K562 (cell line): Measurements from ENCODE around the gene EME2. TPM values are rescaled to one million over a fixed set of nuclear protein-coding genes. Genes with fewer than 3 reads are reported as not detected.

Experiments used
- ATAC-seq: fragments of 200-7000 bp; cut with Tn5 transposase; 3 replicates; pipeline ENCODE4 v1.9.1; 2020; ENCODE audit warnings: moderate library complexity
- BruUV-seq: library from RNA; stranded (reverse); fragments of 400-500 nt; replicated peaks from 2 replicates; lab custom pipeline; 2021; lab: Mats Ljungman, UMichigan
- CTCF ChIA-PET: fragments of 300-600 bp; formaldehyde crosslinking; extraction: SDS; loops from one replicate; lab custom pipeline; 2021; ENCODE audit warnings: low intra/inter-chr PET ratio; lab: Yijun Ruan, JAX
- POLR2A ChIA-PET: fragments of 300-600, 350-650 bp; sonication (Branson Sonifier 250); formaldehyde crosslinking; extraction: SDS; loops from one replicate; lab custom pipeline; 2021; ENCODE audit warnings: antibody characterized with exemption, inconsistent platforms; lab: Yijun Ruan, JAX
- DNase-seq, 4 experiments: peaks; one replicate each; pipeline versions ENCODE4 v3.0.0 to v3.0.0-alpha.2; 2011 to 2018; ENCODE audit warnings: low spot score in 3 of 4, mixed read lengths in 3 of 4; ENCODE audit errors: extremely low read depth in 1 of 4
- FAIRE-seq: peaks from 2 replicates; lab custom pipeline; 2011; peaks lifted over from hg19 to GRCh38; lab: Jason Lieb, UNC
- H2AFZ ChIP-seq: 2 replicates; pipeline ENCODE4 v1.6.0; 2011; ENCODE audit warnings: low read depth, low read length, control low read depth, inconsistent platforms
- H3K27ac ChIP-seq: fragments of 200-600 bp; 3 replicates; pipeline ENCODE4 v1.8.0; 2011; ENCODE audit warnings: low read depth, mild to moderate bottlenecking, control low read depth, inconsistent platforms, low read length, moderate library complexity, mixed read lengths; ENCODE audit errors: extremely low read depth
- H3K27me3 ChIP-seq, 2 experiments: fragments of 300-600 bp in 1 of 2; 2 replicates in 1 of 2; 3 replicates in 1 of 2; pipeline versions ENCODE4 v1.6.0 to v1.8.0; 2011; ENCODE audit warnings: inconsistent platforms in 2 of 2, low read length in 2 of 2, mild to moderate bottlenecking in 1 of 2, mixed read lengths in 1 of 2, moderate library complexity in 1 of 2; ENCODE audit not compliant: control insufficient read depth in 2 of 2, insufficient read depth in 2 of 2
- H3K36me3 ChIP-seq: fragments of 300-600 bp; 3 replicates; pipeline ENCODE4 v1.8.0; 2011; ENCODE audit warnings: mild to moderate bottlenecking, low read length, inconsistent platforms; ENCODE audit not compliant: control insufficient read depth, insufficient read depth
- H3K4me1 ChIP-seq, 2 experiments: fragments of 200-600 bp in 1 of 2; replicated peaks in 1 of 2; 2 replicates in 1 of 2; 3 replicates in 1 of 2; pipeline versions ENCODE4 v1.5.1 to v1.8.0; 2011; ENCODE audit warnings: inconsistent platforms in 2 of 2, low read length in 2 of 2, mild to moderate bottlenecking in 1 of 2, mixed read lengths in 1 of 2, moderate library complexity in 1 of 2; ENCODE audit not compliant: control insufficient read depth in 2 of 2, insufficient read depth in 2 of 2
- H3K4me2 ChIP-seq: 2 replicates; pipeline ENCODE4 v1.6.1; 2011; ENCODE audit warnings: low read length, control low read depth, inconsistent platforms, mixed read lengths; ENCODE audit not compliant: insufficient read depth
- H3K4me3 ChIP-seq: fragments of 200-600 bp; sonication (generic), shearing (Covaris generic); 2 replicates; pipeline ENCODE4 v1.5.1; 2016; ENCODE audit warnings: control low read depth, inconsistent platforms
- H3K79me2 ChIP-seq: fragments of 200-600 bp; 3 replicates; pipeline ENCODE4 v1.8.0; 2011; ENCODE audit warnings: low read length, inconsistent platforms; ENCODE audit not compliant: control insufficient read depth, insufficient read depth
- H3K9ac ChIP-seq, 2 experiments: 2 replicates each; pipeline versions ENCODE4 v1.6.0 to v1.6.1; 2011; ENCODE audit warnings: low read depth in 2 of 2, low read length in 2 of 2, control low read depth in 1 of 2, inconsistent platforms in 1 of 2, mild to moderate bottlenecking in 1 of 2, mixed read lengths in 1 of 2; ENCODE audit not compliant: insufficient read depth in 1 of 2
- H3K9me1 ChIP-seq: one replicate; pipeline ENCODE4 v1.6.0; 2011; ENCODE audit warnings: inconsistent platforms, mild to moderate bottlenecking, low read length, moderate library complexity; ENCODE audit not compliant: control insufficient read depth, insufficient read depth
- H3K9me3 ChIP-seq: replicated peaks from 2 replicates; pipeline ENCODE4 v1.5.1; 2011; ENCODE audit warnings: low read depth, low read length, inconsistent platforms; ENCODE audit not compliant: control insufficient read depth, insufficient read depth
- H4K20me1 ChIP-seq: replicated peaks from 2 replicates; pipeline ENCODE4 v1.6.1; 2011; ENCODE audit warnings: low read length, inconsistent platforms, mixed read lengths; ENCODE audit not compliant: control insufficient read depth, insufficient read depth
- FOXA3 ChIP-seq, 2 experiments: fragments of 450-650 bp in 1 of 2; sonication (generic) in 1 of 2; formaldehyde crosslinking; IDR thresholded peaks in 1 of 2; conservative IDR thresholded peaks in 1 of 2; 2 replicates each; pipeline versions ENCODE4 v1.4.0 to v1.8.0; 2020 to 2022; ENCODE audit warnings: mild to moderate bottlenecking in 2 of 2, missing genetic modification reagents in 1 of 2
- HNRNPLL ChIP-seq: fragments of 200-400 bp; formaldehyde crosslinking; IDR thresholded peaks from 2 replicates; pipeline ENCODE4 v1.6.1; 2017; ENCODE audit warnings: low read length, low read depth, mild to moderate bottlenecking; ENCODE audit not compliant: poor library complexity, severe bottlenecking
- ZNF311 ChIP-seq: fragments of 250-450 bp; sonication (Bioruptor Pico); IDR thresholded peaks from 2 replicates; pipeline ENCODE4 v1.4.0; 2020; ENCODE audit warnings: mild to moderate bottlenecking, moderate library complexity
- ZNF668 ChIP-seq: fragments of 250-450 bp; sonication (Bioruptor Pico); IDR thresholded peaks from 2 replicates; pipeline ENCODE4 v1.8.0; 2022; ENCODE audit warnings: mild to moderate bottlenecking, inconsistent platforms
- WGBS: fragments of 100-300 bp; shearing (Covaris generic); methylation state at CpG from one replicate; pipeline ENCODE4 v1.1.6; 2016; ENCODE audit warnings: low coverage, mixed read lengths; ENCODE audit not compliant: insufficient coverage; ENCODE audit errors: missing lambda C conversion rate; 5-methylcytosine and 5-hydroxymethylcytosine counted together
- in situ Hi-C: fragments of 300-500 bp; cut with MboI; formaldehyde crosslinking; loops from 4 replicates; pipeline ENCODE4 v1.15.0; 2018; ENCODE audit warnings: inconsistent platforms, mixed read lengths
- intact Hi-C: fragments of 100-400 bp; cut with micrococcal nuclease; formaldehyde crosslinking; loops from 2 replicates; pipeline ENCODE4 v1.14.2; 2022
- polyA plus RNA-seq, 8 experiments: library from polyadenylated mRNA; depleted of rRNA in 4 of 8; stranded (reverse) in 5 of 8; unstranded in 3 of 8; fragments of >200 nt; fragmentation: Nextera tagmentation in 2 of 8; fragmentation: Illumina TruSeq in 1 of 8; extraction: Ambion mirVana in 2 of 8; extraction: Trizol in 1 of 8; gene quantifications; 2 replicates each; pipeline versions ENCODE4 v1.2.1 to v1.2.3, GENCODE V29; 2011 to 2014; ENCODE audit warnings: inconsistent platforms in 1 of 8, missing spikeins in 1 of 8
- total RNA-seq, 7 experiments: library from RNA; depleted of rRNA in 6 of 7; stranded (reverse); fragments of >200 nt in 6 of 7; fragmentation: Illumina TruSeq in 2 of 7; extraction: Trizol in 2 of 7; gene quantifications; 2 replicates each; pipeline versions ENCODE4 v1.2.1 to v1.2.3, GENCODE V29; 2011 to 2021; ENCODE audit warnings: low replicate concordance in 1 of 7
- TF ChIP-seq, protein P1 (sequence below): fragments of 250-450 bp; sonication (Bioruptor Pico); IDR thresholded peaks from 2 replicates; pipeline ENCODE4 v1.5.1; 2021; ENCODE audit warnings: mild to moderate bottlenecking
- TF ChIP-seq, protein P2 (sequence below): sonication (generic); formaldehyde crosslinking; IDR thresholded peaks from 2 replicates; pipeline ENCODE4 v1.8.0; 2022; ENCODE audit warnings: missing genetic modification reagents, mild to moderate bottlenecking, borderline replicate concordance
- TF ChIP-seq, protein P3 (sequence below): sonication (generic); formaldehyde crosslinking; IDR thresholded peaks from 2 replicates; pipeline ENCODE4 v1.8.1; 2022; ENCODE audit warnings: missing genetic modification reagents

EME2 gene
- total and polyA plus RNA-seq, 9 of the 15 experiments (the other 6 are each of a cell fraction or from before 2014, with no cell fraction given): 0.35 to 19.9 (median 3.5) TPM

DNA sequence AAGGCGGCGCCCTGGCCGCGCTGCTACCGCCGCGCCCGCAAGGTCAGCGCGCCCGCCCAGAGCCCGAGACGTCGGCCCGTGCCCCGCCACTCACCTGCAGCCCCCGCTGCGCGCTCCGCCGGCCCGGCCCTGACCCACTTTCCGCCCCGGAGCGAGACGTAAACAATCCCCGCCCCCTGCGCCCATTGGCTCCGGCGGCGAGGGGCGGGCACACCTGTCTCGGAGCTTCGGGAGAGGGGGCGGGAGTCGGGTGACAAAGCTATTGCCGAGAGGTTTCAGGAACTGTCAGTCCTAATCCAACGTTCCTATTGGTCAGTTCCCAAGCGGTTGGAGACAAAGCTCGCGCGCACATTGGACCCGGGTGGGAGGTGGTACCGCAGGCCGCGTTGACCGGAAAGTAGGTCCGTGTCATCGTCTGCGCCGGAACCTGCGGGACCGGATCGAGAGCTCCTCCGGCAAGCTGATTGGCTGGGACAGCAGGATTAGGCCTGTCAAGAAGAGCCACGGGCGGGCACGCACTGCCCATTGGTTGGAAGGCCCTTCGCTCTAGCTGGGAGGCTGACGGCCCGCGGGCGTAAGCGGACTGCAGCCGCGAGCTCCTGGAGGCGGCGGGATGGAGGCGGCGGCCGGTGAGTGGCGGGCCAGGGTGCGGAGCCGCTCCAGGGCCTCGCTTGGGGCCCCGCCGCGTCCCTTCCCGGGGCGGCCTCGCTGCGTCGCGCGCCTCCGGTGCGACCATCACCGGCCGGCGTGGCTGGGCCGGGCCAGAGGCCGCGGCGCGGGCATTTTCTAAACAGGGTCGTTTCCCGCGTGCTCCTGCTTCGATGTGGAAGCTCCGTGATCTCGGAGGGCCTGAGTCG, 10.0 kb downstream of the EME2 start, which contains the start of the genes NUBP2 and SPSB3 (continued):
- TF ChIP-seq, protein P1, sequence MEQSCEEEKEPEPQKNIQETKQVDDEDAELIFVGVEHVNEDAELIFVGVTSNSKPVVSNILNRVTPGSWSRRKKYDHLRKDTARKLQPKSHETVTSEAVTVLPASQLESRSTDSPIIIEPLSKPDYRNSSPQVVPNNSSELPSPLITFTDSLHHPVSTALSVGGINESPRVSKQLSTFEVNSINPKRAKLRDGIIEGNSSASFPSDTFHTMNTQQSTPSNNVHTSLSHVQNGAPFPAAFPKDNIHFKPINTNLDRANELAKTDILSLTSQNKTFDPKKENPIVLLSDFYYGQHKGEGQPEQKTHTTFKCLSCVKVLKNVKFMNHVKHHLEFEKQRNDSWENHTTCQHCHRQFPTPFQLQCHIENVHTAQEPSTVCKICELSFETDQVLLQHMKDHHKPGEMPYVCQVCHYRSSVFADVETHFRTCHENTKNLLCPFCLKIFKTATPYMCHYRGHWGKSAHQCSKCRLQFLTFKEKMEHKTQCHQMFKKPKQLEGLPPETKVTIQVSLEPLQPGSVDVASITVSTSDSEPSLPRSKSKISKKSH: no peak
- TF ChIP-seq, all 486 proteins: peak for 90

DNA sequence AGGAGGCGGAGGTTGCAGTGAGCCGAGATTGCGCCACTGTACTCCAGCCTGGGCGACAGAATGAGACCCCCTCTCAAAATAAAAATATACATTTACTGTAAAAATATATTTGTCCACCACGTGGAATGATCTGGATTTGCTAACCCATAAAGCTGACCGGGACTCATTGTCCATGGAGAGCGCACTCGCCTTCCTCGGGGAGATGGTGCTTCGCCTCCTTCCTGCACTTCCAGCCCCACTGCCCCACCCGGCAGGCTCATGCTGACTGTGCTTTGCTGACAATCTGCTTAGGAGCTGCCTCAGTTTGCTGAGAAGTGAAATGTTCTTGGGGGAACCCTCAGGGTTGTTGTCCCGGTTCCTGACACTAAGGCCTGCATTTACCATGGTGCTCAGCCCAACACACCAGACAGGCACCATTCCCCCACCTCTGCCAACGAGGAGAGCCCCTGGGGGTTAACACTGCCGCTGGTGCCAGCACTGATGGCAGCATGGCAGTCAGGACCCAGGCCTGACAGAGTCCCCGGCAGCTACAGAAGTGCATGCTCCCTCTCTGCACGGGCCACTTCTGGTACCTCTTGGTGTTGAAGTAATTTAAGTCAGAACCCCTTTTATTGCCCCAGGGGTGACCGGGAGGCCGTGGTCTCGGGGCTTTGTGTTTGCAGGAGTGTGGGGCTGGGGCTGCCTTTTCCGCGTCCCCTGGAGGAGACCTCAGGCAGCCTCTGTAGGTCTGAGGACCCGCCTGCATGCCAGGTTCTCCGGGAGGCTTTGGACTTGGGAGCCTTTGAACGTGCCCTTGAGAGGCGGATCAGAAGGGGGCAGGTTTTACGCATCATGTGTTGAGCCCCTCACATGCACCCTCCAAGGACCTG, 12.6 kb downstream of the EME2 start:
- CTCF ChIA-PET: no interaction called here
- in situ Hi-C loops: loop anchor here (5.0 kb wide), 1 partner anchor 147 kb away; no protein-coding TSS in a partner anchor
- Histone ChIP-seq H3K9ac (peak overlapping the region in 1 of 2 experiments; percentile 58; a peak in 2 of 4 replicates), H3K4me2 (no peak overlapping the region), H3K27ac (no peak overlapping the region), H3K4me3 (no peak overlapping the region), H3K79me2 (peaks cover 53% of the 10 kb centered on the region), H3K9me3 (no peaks in the 10 kb centered on the region), H3K27me3 (no peaks in the 10 kb centered on the region), H3K4me1 (peaks cover 4 to 81% of the 10 kb centered on the region in 2 experiments; a peak in 3 of 5 replicates), H3K9me1 (no peaks in the 10 kb centered on the region), H2AFZ (no peak overlapping the region), H3K36me3 (peaks cover 63% of the 10 kb centered on the region; the same call in 1 of the 3 replicates), H4K20me1 (peaks cover 3% of the 10 kb centered on the region; the same call in 1 of the 2 replicates)
- whole genome bisulfite sequencing: 94% methylated on average over 18 of the region's 26 CpGs
- no peak for FAIRE-seq
- TF ChIP-seq HNRNPLL: no peak
- TF ChIP-seq FOXA3 (CRISPR knock-in tag; conservative IDR thresholded peaks at IDR 0.05 in 1 of 2, IDR thresholded peaks at IDR 0.05 in 1 of 2): no peak
- TF ChIP-seq ZNF668 (CRISPR knock-in tag): no peak
- no peak for TF ChIP-seq ZNF311 (CRISPR knock-in tag)
- TF ChIP-seq, protein P2, sequence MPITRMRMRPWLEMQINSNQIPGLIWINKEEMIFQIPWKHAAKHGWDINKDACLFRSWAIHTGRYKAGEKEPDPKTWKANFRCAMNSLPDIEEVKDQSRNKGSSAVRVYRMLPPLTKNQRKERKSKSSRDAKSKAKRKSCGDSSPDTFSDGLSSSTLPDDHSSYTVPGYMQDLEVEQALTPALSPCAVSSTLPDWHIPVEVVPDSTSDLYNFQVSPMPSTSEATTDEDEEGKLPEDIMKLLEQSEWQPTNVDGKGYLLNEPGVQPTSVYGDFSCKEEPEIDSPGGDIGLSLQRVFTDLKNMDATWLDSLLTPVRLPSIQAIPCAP (CRISPR knock-in tag): no peak
- TF ChIP-seq, protein P3, sequence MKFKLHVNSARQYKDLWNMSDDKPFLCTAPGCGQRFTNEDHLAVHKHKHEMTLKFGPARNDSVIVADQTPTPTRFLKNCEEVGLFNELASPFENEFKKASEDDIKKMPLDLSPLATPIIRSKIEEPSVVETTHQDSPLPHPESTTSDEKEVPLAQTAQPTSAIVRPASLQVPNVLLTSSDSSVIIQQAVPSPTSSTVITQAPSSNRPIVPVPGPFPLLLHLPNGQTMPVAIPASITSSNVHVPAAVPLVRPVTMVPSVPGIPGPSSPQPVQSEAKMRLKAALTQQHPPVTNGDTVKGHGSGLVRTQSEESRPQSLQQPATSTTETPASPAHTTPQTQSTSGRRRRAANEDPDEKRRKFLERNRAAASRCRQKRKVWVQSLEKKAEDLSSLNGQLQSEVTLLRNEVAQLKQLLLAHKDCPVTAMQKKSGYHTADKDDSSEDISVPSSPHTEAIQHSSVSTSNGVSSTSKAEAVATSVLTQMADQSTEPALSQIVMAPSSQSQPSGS: no peak
- intact Hi-C loops: loop anchor here (5.0 kb wide), 1 partner anchor 173 kb away; the partner anchor contains the start of genes CRAMP1 and IFT140
- POLR2A ChIA-PET: interaction anchor here (0.7 to 0.9 kb wide), 2 partner anchors 8 to 9 kb away, joined by 3 to 5 read pairs; no protein-coding TSS in a partner anchor
- DNase-seq: no peak
- ATAC-seq: no peak
- BruUV-seq: no TSS peak
